Esophagus squamous epithelium (tissue), 5 donors: ENCODE measurements around the gene PI4K2A. TPM values are rescaled to one million over a fixed set of nuclear protein-coding genes. Genes with fewer than 3 reads are reported as not detected.
"Not testable (repeated sequence)": the region's sequence is repeated elsewhere in the genome, so short reads cannot be mapped to it uniquely, and the experiment has no call there.

ENCODE experiments used
- DNase-seq: peaks from one replicate; lab custom pipeline; 2025; lab: John Stamatoyannopoulos, UW
- H3K27ac ChIP-seq, 4 donors: fragments of 200-600 bp; sonication (generic); one replicate each; pipeline ENCODE4 v1.5.1; 2016 to 2019; ENCODE audit warnings: mild to moderate bottlenecking in 1 of 4
- H3K27me3 ChIP-seq, 4 donors: fragments of 200-600 bp; sonication (generic); 1 replicate in 3 of 4; 2 replicates in 1 of 4; pipeline versions ENCODE4 v1.5.1 to v1.6.0; 2017 to 2021; ENCODE audit warnings: antibody characterized with exemption in 1 of 4
- H3K36me3 ChIP-seq, 3 donors: fragments of 200-600 bp; sonication (generic); one replicate each; pipeline ENCODE4 v1.5.1; 2016 to 2019
- H3K4me1 ChIP-seq, 3 donors: fragments of 200-600 bp; sonication (generic); one replicate each; pipeline ENCODE4 v1.5.1; 2017 to 2019
- H3K4me3 ChIP-seq, 4 donors: fragments of 200-600 bp; sonication (generic); 1 replicate in 3 of 4; 2 replicates in 1 of 4; pipeline ENCODE4 v1.5.1; 2016 to 2019; ENCODE audit warnings: mild to moderate bottlenecking in 2 of 4, moderate library complexity in 1 of 4
- H3K9me3 ChIP-seq, 3 donors: fragments of 200-600 bp; sonication (generic); one replicate each; pipeline ENCODE4 v1.5.1; 2016 to 2019
- CTCF ChIP-seq, 6 experiments: fragments of 450-650 bp in 4 of 6; fragments of 200-600 bp in 2 of 6; sonication (generic) in 2 of 6; IDR thresholded peaks; one replicate each; pipeline ENCODE4 v1.5.1; 2016 to 2019; ENCODE audit warnings: antibody characterized with exemption in 6 of 6, mild to moderate bottlenecking in 4 of 6, moderate library complexity in 4 of 6
- POLR2A ChIP-seq, 4 donors: fragments of 450-650 bp; IDR thresholded peaks; one replicate each; pipeline ENCODE4 v1.6.1; 2017; ENCODE audit warnings: antibody characterized with exemption in 4 of 4, mild to moderate bottlenecking in 4 of 4, moderate library complexity in 3 of 4
- WGBS, 2 donors: methylation state at CpG; one replicate each; pipeline ENCODE4 v1.1.5; 2018; 5-methylcytosine and 5-hydroxymethylcytosine counted together
- intact Hi-C: fragments of 100-400 bp; cut with DNase I; formaldehyde crosslinking; loops from one replicate; pipeline ENCODE4 v1.15.0; 2022
- total RNA-seq, 4 donors: library from RNA; depleted of rRNA; stranded (reverse); fragments of >200 nt; gene quantifications; one replicate each; pipeline ENCODE4 v1.1.0, GENCODE V29; 2016
- donor health status: DM: yes; HTN: yes; CAD: no.

PI4K2A gene
- total RNA-seq, 4 donors from 2014 or later, result 14.0 to 29.3 (median 19.6) TPM

DNA sequence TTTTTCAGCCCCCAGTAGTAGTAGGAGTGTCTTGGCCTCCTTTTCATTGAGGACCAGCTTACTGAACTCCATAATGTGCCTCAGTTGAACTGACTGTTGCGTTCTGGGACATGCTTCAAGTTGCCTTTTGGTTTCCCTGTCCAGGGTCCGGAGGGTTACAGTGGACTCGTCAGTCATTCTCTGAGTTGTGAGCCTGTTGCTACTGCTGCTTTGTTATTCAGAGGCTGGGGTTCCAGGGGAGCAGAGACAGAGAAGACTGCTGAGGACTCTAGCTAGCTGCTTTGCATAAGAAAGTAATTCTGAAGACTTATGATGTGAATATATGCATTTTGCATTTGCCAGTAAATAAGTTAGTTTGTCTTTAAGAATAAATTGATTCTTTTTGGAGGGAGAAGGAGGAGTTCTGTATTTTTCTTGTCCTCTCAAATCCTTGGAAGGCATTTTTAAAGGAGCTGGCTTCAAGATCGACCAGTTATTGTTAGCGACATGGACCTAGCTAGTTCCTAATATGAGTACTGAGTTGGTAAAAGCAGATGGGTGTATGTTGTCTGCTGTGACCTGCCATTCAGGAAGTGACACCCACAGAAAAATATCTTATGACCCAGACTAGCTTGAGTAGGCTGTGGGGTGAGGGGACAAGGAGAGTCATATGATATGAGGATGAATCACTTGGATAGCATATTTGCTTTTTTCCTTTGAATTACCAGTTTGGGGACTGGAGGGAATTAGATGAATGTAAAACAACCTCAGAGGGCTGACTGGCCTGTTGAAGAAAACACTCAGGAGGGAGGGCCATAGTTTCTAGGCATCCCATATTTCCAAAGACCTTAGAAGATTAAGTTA lies 8.3 kb downstream of the PI4K2A start:
- 61 to 67% methylated on average over 5 of the region's 5 CpGs for WGBS, 2 donors
- Histone ChIP-seq H3K4me3 (no peak overlapping the region), H3K4me1 (peaks cover 18 to 70% (median 37%) of the 10 kb centered on the region in 3 donors), H3K27ac (peak overlapping the region; percentile 58 to 78 (median 72)), H3K9me3 (no peaks in the 10 kb centered on the region), H3K36me3 (peaks cover 0 to 59% (median 5%) of the 10 kb centered on the region in 3 donors), H3K27me3 (no peaks in the 10 kb centered on the region)
- no peak for TF ChIP-seq CTCF (IDR thresholded peaks at IDR 0.05)
- peak in 2 of 4 donors; percentile 19 to 42 for TF ChIP-seq POLR2A (IDR thresholded peaks at IDR 0.05)
- DNase-seq, result no peak
- intact Hi-C loops, result no loop called here

GRCh38 chr10:97649405-97649750 lies 8.9 kb downstream of the PI4K2A start:
- peaks cover 18 to 70% (median 37%) of the 10 kb centered on the region in 3 donors for H3K4me1 ChIP-seq
- H3K36me3 ChIP-seq, result peaks cover 0 to 59% (median 5%) of the 10 kb centered on the region in 3 donors
- H3K9me3 ChIP-seq, DNase-seq, intact Hi-C loops, H3K27me3 ChIP-seq, H3K4me3 ChIP-seq: not testable (repeated sequence)
- 93 to 95% methylated on average over 2 to 4 of the region's 4 CpGs for WGBS, 2 donors
- peak overlapping the region; percentile 58 to 78 (median 72) for H3K27ac ChIP-seq

- Histone ChIP-seq H3K36me3 (peaks cover 0 to 63% (median 5%) of the 10 kb centered on the region in 3 donors), H3K4me3 (no peak overlapping the region), H3K27ac (peak overlapping the region in 3 of 4 donors; percentile 23 to 69 (median 60)), H3K4me1 (peaks cover 18 to 62% (median 37%) of the 10 kb centered on the region in 3 donors), H3K9me3 (no peaks in the 10 kb centered on the region), H3K27me3 (no peaks in the 10 kb centered on the region)
- intact Hi-C loops, result no loop called here
- no peak for DNase-seq
- 78 to 93% methylated on average over 2 to 3 of the region's 3 CpGs for WGBS, 2 donors
- TF ChIP-seq POLR2A (IDR thresholded peaks at IDR 0.05) (no peak), CTCF (IDR thresholded peaks at IDR 0.05) (no peak)
Observed at GRCh38 chr10:97650726-97651125, 10.3 kb downstream of the PI4K2A start.

- Histone ChIP-seq H3K36me3 (peaks cover 9 to 66% (median 13%) of the 10 kb centered on the region in 3 donors), H3K4me3 (no peak overlapping the region), H3K4me1 (peaks cover 18 to 57% (median 37%) of the 10 kb centered on the region in 3 donors), H3K27me3 (no peaks in the 10 kb centered on the region), H3K9me3 (no peaks in the 10 kb centered on the region), H3K27ac (peak overlapping the region; percentile 6 to 69 (median 38))
- DNase-seq, result no peak
- TF ChIP-seq CTCF (IDR thresholded peaks at IDR 0.05) (no peak), POLR2A (IDR thresholded peaks at IDR 0.05) (no peak)
- 36 to 60% methylated on average over 3 of the region's 3 CpGs for WGBS, 2 donors
- intact Hi-C loops, result no loop called here
Observed at GRCh38 chr10:97651773-97652172, 11.3 kb downstream of the PI4K2A start.

DNA sequence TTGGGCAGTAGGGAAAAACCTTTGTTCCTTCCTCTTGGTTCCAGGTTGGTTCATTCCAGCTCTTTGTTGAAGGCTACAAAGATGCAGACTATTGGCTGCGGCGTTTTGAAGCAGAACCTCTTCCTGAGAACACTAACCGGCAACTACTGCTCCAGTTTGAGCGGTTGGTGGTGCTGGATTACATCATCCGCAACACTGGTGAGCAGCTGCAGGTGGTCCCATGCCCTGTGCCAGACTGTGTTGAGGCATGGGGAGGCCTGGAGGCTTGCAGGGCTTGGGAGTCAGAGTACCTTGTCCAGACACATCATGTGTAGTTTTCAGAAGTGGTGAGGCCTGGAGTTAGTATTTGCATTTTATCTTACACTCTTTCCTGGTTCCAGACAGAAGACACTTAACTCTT lies 16.3 kb downstream of the PI4K2A start:
- intact Hi-C loops, result no loop called here
- 63 to 90% methylated on average over 3 to 5 of the region's 5 CpGs for WGBS, 2 donors
- H3K27me3 ChIP-seq, result no peaks in the 10 kb centered on the region

More for the DNA sequence above, 16.3 kb downstream of the PI4K2A start:
- no peak overlapping the region for H3K27ac ChIP-seq
- H3K4me1 ChIP-seq, result peaks cover 0 to 7% (median 0%) of the 10 kb centered on the region in 3 donors
- DNase-seq, result no peak
- no peak overlapping the region for H3K4me3 ChIP-seq
- TF ChIP-seq POLR2A (IDR thresholded peaks at IDR 0.05) (no peak), CTCF (IDR thresholded peaks at IDR 0.05) (no peak)
- H3K36me3 ChIP-seq, result peaks cover 17 to 92% (median 19%) of the 10 kb centered on the region in 3 donors
- no peaks in the 10 kb centered on the region for H3K9me3 ChIP-seq
